ENCODE results near the gene CCSAP.

CCSAP gene

DNA sequence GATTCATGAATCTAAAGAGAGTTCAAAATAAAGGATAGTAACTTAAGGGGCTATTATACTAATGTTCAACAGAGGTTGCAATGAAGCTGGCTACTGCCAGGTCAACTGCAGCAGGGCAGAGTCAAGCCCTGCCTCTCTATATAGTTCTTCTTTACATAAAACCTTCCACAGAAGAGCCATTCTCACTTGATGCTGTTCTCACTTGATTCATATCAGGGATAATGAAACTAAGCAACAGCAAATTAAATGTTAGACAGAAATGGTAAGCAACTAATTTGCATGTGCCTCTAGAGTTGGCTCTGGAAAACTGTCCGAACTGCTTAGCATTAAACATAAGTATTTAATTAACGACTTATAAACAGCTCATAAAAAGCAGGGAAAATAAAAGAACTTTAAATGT is 17.4 kb downstream of the CCSAP start:
- TF ChIP-seq, protein P1, sequence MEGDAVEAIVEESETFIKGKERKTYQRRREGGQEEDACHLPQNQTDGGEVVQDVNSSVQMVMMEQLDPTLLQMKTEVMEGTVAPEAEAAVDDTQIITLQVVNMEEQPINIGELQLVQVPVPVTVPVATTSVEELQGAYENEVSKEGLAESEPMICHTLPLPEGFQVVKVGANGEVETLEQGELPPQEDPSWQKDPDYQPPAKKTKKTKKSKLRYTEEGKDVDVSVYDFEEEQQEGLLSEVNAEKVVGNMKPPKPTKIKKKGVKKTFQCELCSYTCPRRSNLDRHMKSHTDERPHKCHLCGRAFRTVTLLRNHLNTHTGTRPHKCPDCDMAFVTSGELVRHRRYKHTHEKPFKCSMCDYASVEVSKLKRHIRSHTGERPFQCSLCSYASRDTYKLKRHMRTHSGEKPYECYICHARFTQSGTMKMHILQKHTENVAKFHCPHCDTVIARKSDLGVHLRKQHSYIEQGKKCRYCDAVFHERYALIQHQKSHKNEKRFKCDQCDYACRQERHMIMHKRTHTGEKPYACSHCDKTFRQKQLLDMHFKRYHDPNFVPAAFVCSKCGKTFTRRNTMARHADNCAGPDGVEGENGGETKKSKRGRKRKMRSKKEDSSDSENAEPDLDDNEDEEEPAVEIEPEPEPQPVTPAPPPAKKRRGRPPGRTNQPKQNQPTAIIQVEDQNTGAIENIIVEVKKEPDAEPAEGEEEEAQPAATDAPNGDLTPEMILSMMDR (IDR thresholded peaks at IDR 0.05), result no peak
- Histone ChIP-seq H3K4me1 (ENCODE audit: control insufficient read depth in 1 of 2, insufficient read depth in 1 of 2, low read depth in 1 of 2, low read length in 1 of 2) (no peaks in the 10 kb centered on the region), H3K36me3 (peaks cover 81% of the 10 kb centered on the region), H3K27me3 (no peaks in the 10 kb centered on the region), H3K27ac (no peak overlapping the region), H3K4me3 (ENCODE audit: low read depth in 1 of 2, low read length in 1 of 2) (no peak overlapping the region), H3K9me3 (no peaks in the 10 kb centered on the region)

DNA sequence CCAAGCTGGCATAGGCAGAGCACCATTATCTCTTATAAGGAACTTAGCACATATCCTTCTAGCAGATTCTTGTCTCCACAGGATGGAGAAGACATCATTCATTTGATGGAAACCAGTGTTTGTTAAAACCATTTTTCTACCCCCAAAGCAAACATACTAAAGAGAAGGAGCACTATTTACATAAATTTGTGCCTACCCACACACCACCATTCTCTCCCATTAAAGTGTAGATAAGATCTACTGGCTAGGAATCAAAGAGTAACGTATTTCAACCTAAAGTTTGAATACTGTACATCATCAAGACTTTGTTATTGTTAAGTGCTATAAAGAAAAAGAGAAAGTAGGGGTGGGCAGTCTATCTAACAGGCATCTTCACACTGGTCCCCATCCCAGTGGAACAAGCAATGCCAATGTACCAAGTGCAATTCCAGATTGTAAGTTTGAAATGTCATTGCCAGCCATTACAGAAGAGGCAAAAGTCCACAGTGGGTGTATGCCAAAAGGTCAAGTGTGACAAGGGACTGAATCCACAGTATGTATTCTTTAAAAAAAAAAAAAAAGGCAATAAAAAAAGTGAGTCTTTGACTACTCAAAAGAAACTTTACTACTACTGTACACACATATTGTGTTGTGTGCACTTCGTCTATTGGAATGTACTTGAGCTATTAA is 18.8 kb downstream of the CCSAP start:
- TF ChIP-seq, protein P1 (IDR thresholded peaks at IDR 0.05), result no peak
- Histone ChIP-seq H3K4me3 (ENCODE audit: low read depth in 1 of 2, low read length in 1 of 2) (no peak overlapping the region), H3K27ac (no peak overlapping the region), H3K9me3 (no peaks in the 10 kb centered on the region), H3K36me3 (peaks cover 89% of the 10 kb centered on the region), H3K4me1 (ENCODE audit: control insufficient read depth in 1 of 2, insufficient read depth in 1 of 2, low read depth in 1 of 2, low read length in 1 of 2) (no peaks in the 10 kb centered on the region), H3K27me3 (no peaks in the 10 kb centered on the region)

DNA sequence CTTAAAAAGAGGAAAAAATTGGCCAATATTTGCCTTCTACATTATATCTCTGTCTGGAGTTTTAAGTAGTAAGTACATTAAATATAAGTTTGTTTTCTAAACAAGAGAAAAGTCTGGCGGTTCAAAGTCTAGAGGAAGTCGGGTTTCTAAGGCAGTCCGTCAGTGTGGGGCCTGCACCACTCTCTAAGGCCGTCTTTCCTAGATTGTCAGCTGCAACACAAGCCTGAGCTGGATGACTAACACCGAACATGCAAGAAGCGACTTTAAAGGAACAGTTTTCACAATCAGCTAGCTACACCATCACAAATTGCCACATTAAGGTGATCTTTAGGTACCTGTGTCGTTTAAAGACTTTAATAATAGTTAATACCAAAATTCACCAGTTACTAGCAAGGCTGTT is 19.6 kb downstream of the CCSAP start:
- Histone ChIP-seq H3K36me3 (peaks cover 82% of the 10 kb centered on the region), H3K27me3 (no peaks in the 10 kb centered on the region), H3K4me1 (ENCODE audit: control insufficient read depth in 1 of 2, insufficient read depth in 1 of 2, low read depth in 1 of 2, low read length in 1 of 2) (no peaks in the 10 kb centered on the region), H3K4me3 (ENCODE audit: low read depth in 1 of 2, low read length in 1 of 2) (no peak overlapping the region), H3K9me3 (no peaks in the 10 kb centered on the region), H3K27ac (no peak overlapping the region)
- TF ChIP-seq, protein P1 (IDR thresholded peaks at IDR 0.05), result no peak

DNA sequence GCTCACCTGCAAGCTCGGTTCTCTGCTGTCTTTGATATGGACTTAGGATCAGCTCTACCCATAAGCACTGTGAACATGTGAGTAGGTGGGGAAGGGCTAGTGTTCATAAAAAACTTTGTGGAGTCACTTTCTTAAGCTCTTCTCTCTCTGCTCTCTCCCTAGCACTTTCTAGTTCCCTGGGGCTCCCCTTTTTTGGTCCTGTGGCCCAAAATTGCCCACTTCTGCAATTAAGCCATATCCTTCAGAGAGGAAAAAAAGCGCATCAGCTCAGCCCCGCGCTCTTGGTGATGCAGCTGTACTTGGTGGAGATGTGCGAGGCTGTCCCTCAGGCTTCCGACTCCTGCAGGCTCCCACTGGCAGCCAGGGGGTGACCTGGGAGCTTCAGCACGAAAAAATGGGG is 23.4 kb downstream of the CCSAP start:
- TF ChIP-seq, protein P1 (IDR thresholded peaks at IDR 0.05), result no peak
- H3K36me3 ChIP-seq, result peaks cover 54% of the 10 kb centered on the region
- H3K27ac ChIP-seq, result no peak overlapping the region
- H3K4me1 ChIP-seq (ENCODE audit: control insufficient read depth in 1 of 2, insufficient read depth in 1 of 2, low read depth in 1 of 2, low read length in 1 of 2), result no peaks in the 10 kb centered on the region
- H3K4me3 ChIP-seq (ENCODE audit: low read depth in 1 of 2, low read length in 1 of 2), result no peak overlapping the region
- no peaks in the 10 kb centered on the region for H3K27me3 ChIP-seq
- no peaks in the 10 kb centered on the region for H3K9me3 ChIP-seq

DNA sequence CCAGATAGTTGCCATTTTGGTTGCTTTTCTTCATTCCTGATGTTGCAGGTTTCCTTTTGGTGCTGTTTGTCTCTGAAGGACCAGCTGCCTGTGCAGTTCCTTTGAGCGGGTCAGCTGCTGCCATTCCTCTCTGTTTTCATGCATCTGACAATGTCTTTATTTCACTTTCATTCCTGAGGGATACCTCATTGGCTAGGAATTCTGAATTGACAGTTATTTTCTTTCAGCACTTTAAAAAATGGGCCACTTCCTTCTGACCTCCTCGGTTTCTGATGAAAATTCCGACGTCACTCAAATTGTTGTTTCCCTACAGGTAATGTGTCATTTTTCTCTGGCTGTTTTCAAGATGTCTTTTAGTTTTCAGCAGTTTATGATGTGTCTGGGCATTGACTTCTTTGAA is 24.8 kb downstream of the CCSAP start:
- TF ChIP-seq, protein P1 (IDR thresholded peaks at IDR 0.05), result no peak
- Histone ChIP-seq H3K36me3 (peaks cover 40% of the 10 kb centered on the region), H3K27ac (no peak overlapping the region), H3K9me3 (no peaks in the 10 kb centered on the region), H3K4me3 (ENCODE audit: low read depth in 1 of 2, low read length in 1 of 2) (no peak overlapping the region), H3K4me1 (ENCODE audit: control insufficient read depth in 1 of 2, insufficient read depth in 1 of 2, low read depth in 1 of 2, low read length in 1 of 2) (no peaks in the 10 kb centered on the region), H3K27me3 (no peaks in the 10 kb centered on the region)
